Panc1 (cell line): ENCODE data around the gene PLXNC1.

ENCODE experiments used
- POLR2AphosphoS5 ChIP-seq: IDR thresholded peaks from 2 replicates; pipeline ENCODE4 v1.6.1; 2012; ENCODE audit warnings: mild to moderate bottlenecking, low read depth, low read length, moderate library complexity
- SIN3A ChIP-seq: IDR thresholded peaks from 2 replicates; pipeline ENCODE4 v1.6.1; 2012; ENCODE audit warnings: low read depth, mild to moderate bottlenecking, low read length, moderate library complexity, borderline replicate concordance; ENCODE audit not compliant: insufficient read depth
- TCF7L2 ChIP-seq: IDR thresholded peaks from 2 replicates; pipeline ENCODE4 v1.6.1; 2011; ENCODE audit warnings: mild to moderate bottlenecking, low read depth, low read length, inconsistent platforms
- TF ChIP-seq, protein P1 (sequence below): fragments of 450-650 bp; IDR thresholded peaks from 2 replicates; pipeline ENCODE4 v1.5.1; 2017; ENCODE audit warnings: mild to moderate bottlenecking
- TF ChIP-seq, protein P2 (sequence below), 2 experiments: IDR thresholded peaks; 2 replicates each; pipeline ENCODE4 v1.6.1; 2011 to 2012; ENCODE audit warnings: low read depth in 2 of 2, control low read depth in 1 of 2, low read length in 1 of 2, mild to moderate bottlenecking in 1 of 2, moderate library complexity in 1 of 2; ENCODE audit not compliant: insufficient read depth in 1 of 2

DNA sequence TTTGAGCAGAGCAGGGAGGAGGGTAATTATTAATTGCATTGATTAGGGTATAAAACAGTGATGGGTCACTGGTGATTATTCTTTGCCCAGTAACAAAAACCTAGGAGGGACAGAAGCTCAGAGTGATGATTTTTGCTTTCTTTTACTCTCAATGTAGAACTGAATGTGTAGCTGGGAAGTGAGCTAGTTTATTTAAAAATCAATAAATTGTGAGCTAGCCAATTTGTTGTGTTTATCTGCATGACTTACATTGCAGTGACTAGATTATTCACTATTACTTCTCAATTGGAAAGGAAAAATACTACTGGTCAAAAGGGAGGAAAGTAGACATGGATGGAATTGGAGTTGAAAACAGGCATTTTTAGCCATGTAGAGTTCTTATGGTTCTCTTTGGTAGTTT is 107.1 kb downstream of the PLXNC1 start:
- TF ChIP-seq, protein P1, sequence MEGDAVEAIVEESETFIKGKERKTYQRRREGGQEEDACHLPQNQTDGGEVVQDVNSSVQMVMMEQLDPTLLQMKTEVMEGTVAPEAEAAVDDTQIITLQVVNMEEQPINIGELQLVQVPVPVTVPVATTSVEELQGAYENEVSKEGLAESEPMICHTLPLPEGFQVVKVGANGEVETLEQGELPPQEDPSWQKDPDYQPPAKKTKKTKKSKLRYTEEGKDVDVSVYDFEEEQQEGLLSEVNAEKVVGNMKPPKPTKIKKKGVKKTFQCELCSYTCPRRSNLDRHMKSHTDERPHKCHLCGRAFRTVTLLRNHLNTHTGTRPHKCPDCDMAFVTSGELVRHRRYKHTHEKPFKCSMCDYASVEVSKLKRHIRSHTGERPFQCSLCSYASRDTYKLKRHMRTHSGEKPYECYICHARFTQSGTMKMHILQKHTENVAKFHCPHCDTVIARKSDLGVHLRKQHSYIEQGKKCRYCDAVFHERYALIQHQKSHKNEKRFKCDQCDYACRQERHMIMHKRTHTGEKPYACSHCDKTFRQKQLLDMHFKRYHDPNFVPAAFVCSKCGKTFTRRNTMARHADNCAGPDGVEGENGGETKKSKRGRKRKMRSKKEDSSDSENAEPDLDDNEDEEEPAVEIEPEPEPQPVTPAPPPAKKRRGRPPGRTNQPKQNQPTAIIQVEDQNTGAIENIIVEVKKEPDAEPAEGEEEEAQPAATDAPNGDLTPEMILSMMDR, result no peak
- TF ChIP-seq POLR2AphosphoS5 (no peak), SIN3A (no peak), TCF7L2 (no peak)
- TF ChIP-seq, protein P2, sequence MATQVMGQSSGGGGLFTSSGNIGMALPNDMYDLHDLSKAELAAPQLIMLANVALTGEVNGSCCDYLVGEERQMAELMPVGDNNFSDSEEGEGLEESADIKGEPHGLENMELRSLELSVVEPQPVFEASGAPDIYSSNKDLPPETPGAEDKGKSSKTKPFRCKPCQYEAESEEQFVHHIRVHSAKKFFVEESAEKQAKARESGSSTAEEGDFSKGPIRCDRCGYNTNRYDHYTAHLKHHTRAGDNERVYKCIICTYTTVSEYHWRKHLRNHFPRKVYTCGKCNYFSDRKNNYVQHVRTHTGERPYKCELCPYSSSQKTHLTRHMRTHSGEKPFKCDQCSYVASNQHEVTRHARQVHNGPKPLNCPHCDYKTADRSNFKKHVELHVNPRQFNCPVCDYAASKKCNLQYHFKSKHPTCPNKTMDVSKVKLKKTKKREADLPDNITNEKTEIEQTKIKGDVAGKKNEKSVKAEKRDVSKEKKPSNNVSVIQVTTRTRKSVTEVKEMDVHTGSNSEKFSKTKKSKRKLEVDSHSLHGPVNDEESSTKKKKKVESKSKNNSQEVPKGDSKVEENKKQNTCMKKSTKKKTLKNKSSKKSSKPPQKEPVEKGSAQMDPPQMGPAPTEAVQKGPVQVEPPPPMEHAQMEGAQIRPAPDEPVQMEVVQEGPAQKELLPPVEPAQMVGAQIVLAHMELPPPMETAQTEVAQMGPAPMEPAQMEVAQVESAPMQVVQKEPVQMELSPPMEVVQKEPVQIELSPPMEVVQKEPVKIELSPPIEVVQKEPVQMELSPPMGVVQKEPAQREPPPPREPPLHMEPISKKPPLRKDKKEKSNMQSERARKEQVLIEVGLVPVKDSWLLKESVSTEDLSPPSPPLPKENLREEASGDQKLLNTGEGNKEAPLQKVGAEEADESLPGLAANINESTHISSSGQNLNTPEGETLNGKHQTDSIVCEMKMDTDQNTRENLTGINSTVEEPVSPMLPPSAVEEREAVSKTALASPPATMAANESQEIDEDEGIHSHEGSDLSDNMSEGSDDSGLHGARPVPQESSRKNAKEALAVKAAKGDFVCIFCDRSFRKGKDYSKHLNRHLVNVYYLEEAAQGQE (IDR thresholded peaks at IDR 0.05; ENCODE audit: insufficient read depth in 1 of 2, low read depth in 2 of 2, low read length in 1 of 2), result no peak
